Esophagus squamous epithelium (tissue), 4 donors: ENCODE results near the gene DRD4.

Experiments used
- CTCF ChIP-seq, 6 experiments: fragments of 450-650 bp in 4 of 6; fragments of 200-600 bp in 2 of 6; sonication (generic) in 2 of 6; IDR thresholded peaks; one replicate each; pipeline ENCODE4 v1.5.1; 2016 to 2019; ENCODE audit warnings: antibody characterized with exemption in 6 of 6, mild to moderate bottlenecking in 4 of 6, moderate library complexity in 4 of 6
- POLR2A ChIP-seq, 4 donors: fragments of 450-650 bp; IDR thresholded peaks; one replicate each; pipeline ENCODE4 v1.6.1; 2017; ENCODE audit warnings: antibody characterized with exemption in 4 of 4, mild to moderate bottlenecking in 4 of 4, moderate library complexity in 3 of 4

- TF ChIP-seq POLR2A (IDR thresholded peaks at IDR 0.05), result no peak
- no peak for TF ChIP-seq CTCF (IDR thresholded peaks at IDR 0.05)
Observed at GRCh38 chr11:687751-688150, 50.7 kb downstream of the DRD4 start.
